HFF-Myc (cell line): ENCODE data around the gene SYNPO2.

Experiments
- DNase-seq: peaks from one replicate; pipeline ENCODE4 v3.0.0-alpha.2; 2011; ENCODE audit warnings: low read depth; ENCODE audit errors: extremely low read depth
- H3K4me3 ChIP-seq: replicated peaks from 2 replicates; pipeline ENCODE4 v1.5.1; 2011; ENCODE audit warnings: low read depth, mild to moderate bottlenecking, control low read depth, low read length
- CTCF ChIP-seq: IDR thresholded peaks from 2 replicates; pipeline ENCODE4 v1.5.1; 2012; ENCODE audit warnings: mild to moderate bottlenecking, low read depth, low read length, control low read depth; ENCODE audit errors: missing control alignments

SYNPO2 gene

GRCh38 chr4:118848901-118849300, 39.8 kb upstream of the SYNPO2 start:
- DNase-seq = no peak
- H3K4me3 ChIP-seq = no peak overlapping the region
- TF ChIP-seq CTCF = no peak

GRCh38 chr4:118849867-118850487, 38.7 kb upstream of the SYNPO2 start:
- H3K4me3 ChIP-seq = no peak overlapping the region
- TF ChIP-seq CTCF = no peak
- DNase-seq = no peak

- no peak for TF ChIP-seq CTCF
- no peak for DNase-seq
- peak overlapping the region; percentile 11; the same call in 1 of the 2 replicates for H3K4me3 ChIP-seq
Observed at GRCh38 chr4:118850488-118851173, 38.0 kb upstream of the SYNPO2 start.

GRCh38 chr4:118857760-118858159, 30.9 kb upstream of the SYNPO2 start:
- TF ChIP-seq CTCF = no peak
- no peak overlapping the region for H3K4me3 ChIP-seq
- no peak for DNase-seq

- TF ChIP-seq CTCF = no peak
- no peak overlapping the region for H3K4me3 ChIP-seq
- DNase-seq = no peak
Observed at GRCh38 chr4:118858779-118859178, 29.9 kb upstream of the SYNPO2 start.

- TF ChIP-seq CTCF = peak; percentile 73
- H3K4me3 ChIP-seq = no peak overlapping the region
Observed at GRCh38 chr4:118865091-118865708, 23.5 kb upstream of the SYNPO2 start.

More at GRCh38 chr4:118865091-118865708, 23.5 kb upstream of the SYNPO2 start:
- DNase-seq = peak; percentile 43
